ENCODE measurements around the gene BCL11A. TPM values are rescaled to one million over a fixed set of nuclear protein-coding genes. Genes with fewer than 3 reads are reported as not detected.

Gene BCL11A
- total and polyA plus RNA-seq, 12 donors = 3.2 to 38.5 (median 22.7) TPM

- TF ChIP-seq CTCF (IDR thresholded peaks at IDR 0.05) = no peak
These were observed 115.3 kb downstream of the BCL11A start for GRCh38 chr2:60438131-60438530.

GRCh38 chr2:60437080-60437696 is 116.3 kb downstream of the BCL11A start:
- intact Hi-C loops (cut with DNase I) = loop anchor here in 2 of 10 donors (5.0 to 10.0 kb wide), 2 partner anchors 108 to 110 kb away; no protein-coding TSS in a partner anchor
- H3K9me3 ChIP-seq = no peaks in the 10 kb centered on the region
- no peak overlapping the region for H3K27ac ChIP-seq
- no peaks in the 10 kb centered on the region for H3K36me3 ChIP-seq
- ATAC-seq (no peak), DNase-seq (no peak)
- H3K27me3 ChIP-seq = peaks cover 0 to 3% (median 0%) of the 10 kb centered on the region in 7 donors
- TF ChIP-seq CTCF (IDR thresholded peaks at IDR 0.05) = no peak
- WGBS, 2 donors = 50 to 54% methylated on average over 7 of the region's 7 CpGs
- peaks cover 0 to 38% (median 6%) of the 10 kb centered on the region in 9 donors for H3K4me1 ChIP-seq
- H3K4me3 ChIP-seq = no peak overlapping the region

More at GRCh38 chr2:60438131-60438530, 115.3 kb downstream of the BCL11A start:
- peak overlapping the region in 8 of 10 donors; percentile 22 to 85 (median 73) for H3K27ac ChIP-seq
- H3K4me1 ChIP-seq = peaks cover 0 to 45% (median 7%) of the 10 kb centered on the region in 9 donors
- intact Hi-C loops (cut with DNase I) = loop anchor here in 3 of 10 donors (2.0 to 10.0 kb wide), 3 partner anchors 107 to 111 kb away; no protein-coding TSS in a partner anchor
- 63 to 71% methylated on average over 4 of the region's 4 CpGs for WGBS, 2 donors
- H3K36me3 ChIP-seq = no peaks in the 10 kb centered on the region
- no peak for DNase-seq
- H3K4me3 ChIP-seq = peak overlapping the region in 6 of 10 donors; percentile 30 to 47 (median 40)
- H3K27me3 ChIP-seq = peaks cover 0 to 3% (median 0%) of the 10 kb centered on the region in 7 donors
- no peaks in the 10 kb centered on the region for H3K9me3 ChIP-seq
- ATAC-seq = no peak

- ATAC-seq = peak in 5 of 8 donors; percentile 26 to 42 (median 39)
- no peak for TF ChIP-seq CTCF (IDR thresholded peaks at IDR 0.05)
These were observed 120.3 kb downstream of the BCL11A start for GRCh38 chr2:60433018-60433596.

GRCh38 chr2:60432035-60432601 is 121.3 kb downstream of the BCL11A start:
- intact Hi-C loops (cut with DNase I) = loop anchor here in 1 of 10 donors (10.0 kb wide), 1 partner anchor 113 kb away; no protein-coding TSS in a partner anchor
- H3K4me1 ChIP-seq = peaks cover 0 to 16% (median 0%) of the 10 kb centered on the region in 9 donors
- no peak overlapping the region for H3K4me3 ChIP-seq
- ATAC-seq (no peak), DNase-seq (no peak)
- H3K27ac ChIP-seq = no peak overlapping the region
- 86 to 88% methylated on average over 8 of the region's 8 CpGs for WGBS, 2 donors
- TF ChIP-seq CTCF (IDR thresholded peaks at IDR 0.05) = no peak
- no peaks in the 10 kb centered on the region for H3K36me3 ChIP-seq
- no peaks in the 10 kb centered on the region for H3K9me3 ChIP-seq
- H3K27me3 ChIP-seq = no peaks in the 10 kb centered on the region

More at GRCh38 chr2:60433018-60433596, 120.3 kb downstream of the BCL11A start:
- no peaks in the 10 kb centered on the region for H3K36me3 ChIP-seq
- intact Hi-C loops (cut with DNase I) = loop anchor here in 1 of 10 donors (10.0 kb wide), 1 partner anchor 112 kb away; no protein-coding TSS in a partner anchor
- H3K4me1 ChIP-seq = peaks cover 0 to 16% (median 0%) of the 10 kb centered on the region in 9 donors
- DNase-seq = no peak
- WGBS, 2 donors = 56 to 65% methylated on average over 5 of the region's 5 CpGs
- H3K4me3 ChIP-seq = no peak overlapping the region
- no peak overlapping the region for H3K27ac ChIP-seq
- H3K9me3 ChIP-seq = no peaks in the 10 kb centered on the region
- H3K27me3 ChIP-seq = no peaks in the 10 kb centered on the region

Data from heart right ventricle (tissue), 16 donors.